Adrenal gland (tissue), 19 donors: Measurements from ENCODE around the gene POTEB3. TPM values are rescaled to one million over a fixed set of nuclear protein-coding genes. Genes with fewer than 3 reads are reported as not detected.
"Not testable (repeated sequence)": the region's sequence is repeated elsewhere in the genome, so short reads cannot be mapped to it uniquely, and the experiment has no call there.

Experiments
- DNase-seq, 7 donors: peaks; one replicate each; pipeline ENCODE4 v3.0.0-alpha.2; 2019 to 2020
- H3K27ac ChIP-seq, 5 donors: fragments of 200-600 bp; sonication (generic) in 4 of 5; 1 replicate in 3 of 5; 2 replicates in 2 of 5; pipeline versions ENCODE4 v1.5.1 to v1.8.0; 2016 to 2020; ENCODE audit warnings: mild to moderate bottlenecking in 1 of 5
- H3K27me3 ChIP-seq: fragments of 200-600 bp; 2 replicates; pipeline ENCODE4 v1.8.0; 2021
- H3K36me3 ChIP-seq, 2 donors: fragments of 200-600 bp; replicated peaks in 1 of 2; 1 replicate in 1 of 2; 2 replicates in 1 of 2; pipeline versions ENCODE4 v1.5.1 to v1.8.0; 2018 to 2022
- H3K4me1 ChIP-seq, 2 donors: fragments of 200-600 bp; replicated peaks in 1 of 2; 1 replicate in 1 of 2; 2 replicates in 1 of 2; pipeline versions ENCODE4 v1.5.1 to v1.8.0; 2018 to 2021
- H3K4me3 ChIP-seq, 4 donors: fragments of 200-600 bp; sonication (generic) in 3 of 4; one replicate each; pipeline ENCODE4 v1.5.1; 2016 to 2018
- H3K9me3 ChIP-seq, 3 donors: fragments of 200-600 bp; sonication (generic) in 1 of 3; replicated peaks in 1 of 3; 1 replicate in 2 of 3; 2 replicates in 1 of 3; pipeline versions ENCODE4 v1.5.1 to v1.8.0; 2016 to 2021
- WGBS, 4 donors: extraction: QIAGEN DNeasy Blood & Tissue Kit in 2 of 4; methylation state at CpG; one replicate each; pipeline versions ENCODE4 v1.1.5 to v1.1.7; 2013 to 2017; 5-methylcytosine and 5-hydroxymethylcytosine counted together
- intact Hi-C, 2 donors: fragments of 100-400 bp; cut with DNase I; formaldehyde crosslinking; loops; one replicate each; pipeline versions ENCODE4 v1.14.1 to v1.15.0; 2022 to 2023
- long read RNA-seq, 10 donors: library from polyadenylated mRNA in 3 of 10; unstranded in 2 of 10; stranded (forward) in 1 of 10; transcript quantifications; one replicate each; pipeline ENCODE4 v2.0.0 and lab custom pipeline, GENCODE V29; 2021 to 2026
- polyA plus RNA-seq, 3 donors: library from polyadenylated mRNA; stranded (reverse); fragments of 200-250 nt in 2 of 3; fragments of 350-450 nt in 1 of 3; fragmentation: Illumina TruSeq in 1 of 3; extraction: RNeasy Lipid Tissue Mini Kit (QIAGEN cat#74804) in 1 of 3; gene quantifications; one replicate each; pipeline ENCODE4 v1.2.3, GENCODE V29; 2013 to 2014
- total RNA-seq, 9 donors: library from RNA; depleted of rRNA in 4 of 9; stranded (reverse); fragments of >200 nt in 4 of 9; fragments of 120-200 nt in 1 of 9; fragmentation: NEBNext Ultra II Directional in 1 of 9; extraction: Animal tissue kit (Norgen Biotek cat#: 25700) in 1 of 9; gene quantifications; one replicate each; pipeline versions ENCODE4 v1.1.0 to v1.2.4, GENCODE V29; 2013 to 2023
- donor health status: healthy with polysubstance abuse.
- donor health status: Bipolar disorder and iron deficiency.
- donor health status: DM: yes; HTN: yes; CAD: no.
- donor health status: DM: no; HTN: no; CAD: no.
- donor health status: DM: no; HTN: no; CAD: no.
- donor health status: DM: yes; HTN: yes; CAD: no.

The POTEB3 gene
- under 1 TPM in 1 of 9 donors, not detected in 8; 0.06 TPM for total RNA-seq
- not detected for polyA plus RNA-seq
- long read RNA-seq, donor 1 = 0 reads
- long read RNA-seq, donor 2 = 0 reads
- long read RNA-seq, donor 3 = 0 reads
- long read RNA-seq, donor 4 = 0 reads
- long read RNA-seq, donor 5 = 0 reads
- long read RNA-seq, donor 6 = 0 reads
- long read RNA-seq, donor 7 = 0 reads
- long read RNA-seq, donor 8 = 0 reads
- long read RNA-seq, donor 9 = 0 reads
- long read RNA-seq, donor 10 = 0 reads

GRCh38 chr15:21440399-21440798, at the start of gene POTEB3:
POTEB3 (minus strand) TSS chr15:21440499; CDS start chr15:21440011, 488 bp downstream.
- H3K4me1 ChIP-seq, H3K9me3 ChIP-seq, intact Hi-C loops, H3K4me3 ChIP-seq, DNase-seq, H3K36me3 ChIP-seq, H3K27me3 ChIP-seq, H3K27ac ChIP-seq: not testable (repeated sequence)
- WGBS, 4 donors = no CpG with 5 or more reads among the region's 35 CpGs

- H3K36me3 ChIP-seq, H3K4me1 ChIP-seq, H3K27me3 ChIP-seq, DNase-seq, intact Hi-C loops, H3K4me3 ChIP-seq, H3K27ac ChIP-seq, H3K9me3 ChIP-seq: not testable (repeated sequence)
- no CpG with 5 or more reads among the region's 6 CpGs for WGBS, 4 donors
These were observed 13.4 kb upstream of the POTEB3 start for GRCh38 chr15:21453683-21454082.

- DNase-seq, intact Hi-C loops, H3K36me3 ChIP-seq, H3K27me3 ChIP-seq, H3K9me3 ChIP-seq, H3K4me3 ChIP-seq, H3K4me1 ChIP-seq, H3K27ac ChIP-seq: not testable (repeated sequence)
- 17% methylated on average over 8 of the region's 72 CpGs; no CpG with 5 or more reads in 3 of the 4 donors for WGBS, 4 donors
These were observed 11.7 kb upstream of the POTEB3 start for GRCh38 chr15:21451920-21452563.

- DNase-seq, intact Hi-C loops, H3K9me3 ChIP-seq, H3K4me1 ChIP-seq, H3K36me3 ChIP-seq, H3K4me3 ChIP-seq, H3K27me3 ChIP-seq, H3K27ac ChIP-seq: not testable (repeated sequence)
- WGBS, 4 donors = no CpG with 5 or more reads among the region's 41 CpGs
These were observed 11.2 kb upstream of the POTEB3 start for GRCh38 chr15:21451487-21451886.

- not testable (repeated sequence) for H3K27ac ChIP-seq, H3K27me3 ChIP-seq
- WGBS, 4 donors = 88 to 94% methylated on average over 1 of the region's 4 CpGs; no CpG with 5 or more reads in 2 of the 4 donors
These were observed 32.9 kb downstream of the POTEB3 start for GRCh38 chr15:21407366-21407765.

GRCh38 chr15:21401531-21401930, 38.8 kb downstream of the POTEB3 start:
- H3K36me3 ChIP-seq, H3K9me3 ChIP-seq, H3K27me3 ChIP-seq, H3K27ac ChIP-seq, H3K4me1 ChIP-seq, DNase-seq, H3K4me3 ChIP-seq, intact Hi-C loops: not testable (repeated sequence)
- WGBS, 4 donors = 87% methylated on average over 3 of the region's 4 CpGs; no CpG with 5 or more reads in 3 of the 4 donors

More at GRCh38 chr15:21407366-21407765, 32.9 kb downstream of the POTEB3 start:
- H3K9me3 ChIP-seq, H3K4me3 ChIP-seq, H3K36me3 ChIP-seq, intact Hi-C loops, H3K4me1 ChIP-seq, DNase-seq: not testable (repeated sequence)

GRCh38 chr15:21399111-21399510, 41.2 kb downstream of the POTEB3 start:
- H3K9me3 ChIP-seq, DNase-seq, H3K4me3 ChIP-seq, H3K4me1 ChIP-seq, H3K36me3 ChIP-seq, H3K27ac ChIP-seq, intact Hi-C loops, H3K27me3 ChIP-seq: not testable (repeated sequence)
- WGBS, 4 donors = 22 to 83% methylated on average over 2 to 3 of the region's 4 CpGs; no CpG with 5 or more reads in 2 of the 4 donors

- H3K27ac ChIP-seq, H3K4me1 ChIP-seq, H3K4me3 ChIP-seq, H3K9me3 ChIP-seq, intact Hi-C loops, H3K27me3 ChIP-seq, DNase-seq, H3K36me3 ChIP-seq: not testable (repeated sequence)
- 94% methylated on average over 4 of the region's 5 CpGs; no CpG with 5 or more reads in 3 of the 4 donors for WGBS, 4 donors
These were observed 41.8 kb downstream of the POTEB3 start for GRCh38 chr15:21398511-21398910.

GRCh38 chr15:21397656-21398055, 42.6 kb downstream of the POTEB3 start:
- H3K27ac ChIP-seq, H3K4me3 ChIP-seq, H3K36me3 ChIP-seq, DNase-seq, H3K9me3 ChIP-seq, H3K27me3 ChIP-seq, intact Hi-C loops, H3K4me1 ChIP-seq: not testable (repeated sequence)
- WGBS, 4 donors = 72% methylated on average over 2 of the region's 2 CpGs; no CpG with 5 or more reads in 3 of the 4 donors

- H3K36me3 ChIP-seq, H3K9me3 ChIP-seq, DNase-seq, H3K4me1 ChIP-seq, H3K27ac ChIP-seq, H3K4me3 ChIP-seq, intact Hi-C loops, H3K27me3 ChIP-seq: not testable (repeated sequence)
- WGBS, 4 donors = 58% methylated on average over 1 of the region's 2 CpGs; no CpG with 5 or more reads in 3 of the 4 donors
These were observed 43.1 kb downstream of the POTEB3 start for GRCh38 chr15:21397186-21397585.

- WGBS, 4 donors = 92% methylated on average over 11 of the region's 25 CpGs; no CpG with 5 or more reads in 3 of the 4 donors
- H3K36me3 ChIP-seq, intact Hi-C loops, H3K27ac ChIP-seq, H3K4me1 ChIP-seq, H3K27me3 ChIP-seq, H3K9me3 ChIP-seq, H3K4me3 ChIP-seq, DNase-seq: not testable (repeated sequence)
These were observed 54.3 kb downstream of the POTEB3 start for GRCh38 chr15:21385961-21386360.
